Mucosa of rectum (tissue), 2 donors: ENCODE results near the gene MSMB.
"Not testable (repeated sequence)": the region's sequence is repeated elsewhere in the genome, so short reads cannot be mapped to it uniquely, and the experiment has no call there.

Experiments used
- H3K27ac ChIP-seq, 2 donors: one replicate each; pipeline ENCODE4 v1.7.0; 2013; ENCODE audit warnings: inconsistent platforms in 2 of 2, low read depth in 2 of 2, low read length in 2 of 2
- H3K27me3 ChIP-seq, 2 donors: one replicate each; pipeline ENCODE4 v1.7.0; 2013; ENCODE audit warnings: low read length in 2 of 2; ENCODE audit not compliant: control insufficient read depth in 2 of 2, insufficient read depth in 2 of 2
- H3K36me3 ChIP-seq, 2 donors: one replicate each; pipeline ENCODE4 v1.7.0; 2013; ENCODE audit warnings: low read length in 2 of 2; ENCODE audit not compliant: control insufficient read depth in 2 of 2, insufficient read depth in 2 of 2
- H3K4me1 ChIP-seq, 2 donors: one replicate each; pipeline ENCODE4 v1.7.0; 2013; ENCODE audit warnings: low read length in 2 of 2, mild to moderate bottlenecking in 1 of 2; ENCODE audit not compliant: control insufficient read depth in 2 of 2, insufficient read depth in 2 of 2
- H3K4me3 ChIP-seq, 2 donors: one replicate each; pipeline ENCODE4 v1.7.0; 2013; ENCODE audit warnings: low read length in 2 of 2
- H3K9ac ChIP-seq, 2 donors: one replicate each; pipeline ENCODE4 v1.7.0; 2013; ENCODE audit warnings: low read length in 2 of 2, low read depth in 1 of 2, mild to moderate bottlenecking in 1 of 2
- H3K9me3 ChIP-seq, 2 donors: one replicate each; pipeline ENCODE4 v1.7.0; 2013; ENCODE audit warnings: low read length in 2 of 2; ENCODE audit not compliant: control insufficient read depth in 2 of 2
- donor health status: healthy.
- donor health status: Normal muscosa, but diverticular disease.

The MSMB gene

DNA sequence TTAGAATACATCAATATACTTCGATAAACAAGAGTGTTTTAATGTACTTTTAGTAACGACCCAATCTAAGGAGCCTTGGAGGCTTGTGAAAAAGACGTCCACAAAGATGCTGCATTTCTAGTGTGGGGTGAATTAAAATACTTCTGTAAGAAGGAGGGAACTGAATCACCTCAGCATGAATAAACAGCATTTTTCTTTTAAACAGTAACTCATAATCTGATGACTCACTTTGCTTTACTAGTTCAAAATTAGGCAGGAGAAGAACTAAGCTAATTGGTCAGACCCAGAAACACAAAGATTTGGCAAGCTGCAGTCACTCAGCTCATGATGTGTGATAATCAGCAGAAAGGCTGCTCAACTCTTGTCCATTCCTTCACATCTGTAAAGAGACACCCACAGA lies 39.9 kb downstream of the MSMB start:
- peaks cover 85 to 92% of the 10 kb centered on the region in 2 donors for H3K36me3 ChIP-seq
- no peak overlapping the region for H3K4me3 ChIP-seq
- no peaks in the 10 kb centered on the region for H3K27me3 ChIP-seq
- H3K9ac ChIP-seq, result no peak overlapping the region
- no peaks in the 10 kb centered on the region for H3K9me3 ChIP-seq
- H3K27ac ChIP-seq, result no peak overlapping the region
- no peaks in the 10 kb centered on the region for H3K4me1 ChIP-seq

- Histone ChIP-seq H3K27ac (no peak overlapping the region), H3K27me3 (no peaks in the 10 kb centered on the region), H3K36me3 (peaks cover 77 to 91% of the 10 kb centered on the region in 2 donors), H3K4me1 (no peaks in the 10 kb centered on the region), H3K4me3 (no peak overlapping the region), H3K9ac (no peak overlapping the region), H3K9me3 (no peaks in the 10 kb centered on the region)
These were observed 40.7 kb downstream of the MSMB start for GRCh38 chr10:46005383-46005782.

DNA sequence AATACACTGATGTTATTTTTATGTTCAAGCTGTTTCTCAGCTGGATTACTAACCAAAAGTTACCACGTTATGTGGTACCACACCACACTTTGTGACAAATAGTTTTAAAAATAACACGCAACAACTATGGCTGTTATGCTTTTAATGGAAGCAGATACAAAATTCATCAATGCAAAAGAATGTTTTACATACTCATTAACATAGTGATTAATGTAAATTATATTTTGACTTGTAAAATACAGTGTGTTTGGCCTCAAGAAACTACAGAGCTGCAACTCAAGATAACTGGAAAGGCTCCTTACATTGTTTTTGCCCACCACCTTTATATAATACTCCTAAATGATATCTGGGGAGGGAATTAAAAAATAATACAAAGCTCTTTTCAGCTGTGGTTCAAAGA lies 41.1 kb downstream of the MSMB start:
- Histone ChIP-seq H3K27me3 (no peaks in the 10 kb centered on the region), H3K9me3 (no peaks in the 10 kb centered on the region), H3K27ac (no peak overlapping the region), H3K4me3 (no peak overlapping the region), H3K36me3 (peaks cover 73 to 87% of the 10 kb centered on the region in 2 donors), H3K9ac (no peak overlapping the region), H3K4me1 (no peaks in the 10 kb centered on the region)

GRCh38 chr10:46002916-46003693 lies 43.0 kb downstream of the MSMB start:
- Histone ChIP-seq H3K9me3 (no peaks in the 10 kb centered on the region), H3K4me3 (no peak overlapping the region), H3K9ac (no peak overlapping the region), H3K4me1 (no peaks in the 10 kb centered on the region), H3K27ac (no peak overlapping the region), H3K27me3 (no peaks in the 10 kb centered on the region), H3K36me3 (peaks cover 58 to 77% of the 10 kb centered on the region in 2 donors)

DNA sequence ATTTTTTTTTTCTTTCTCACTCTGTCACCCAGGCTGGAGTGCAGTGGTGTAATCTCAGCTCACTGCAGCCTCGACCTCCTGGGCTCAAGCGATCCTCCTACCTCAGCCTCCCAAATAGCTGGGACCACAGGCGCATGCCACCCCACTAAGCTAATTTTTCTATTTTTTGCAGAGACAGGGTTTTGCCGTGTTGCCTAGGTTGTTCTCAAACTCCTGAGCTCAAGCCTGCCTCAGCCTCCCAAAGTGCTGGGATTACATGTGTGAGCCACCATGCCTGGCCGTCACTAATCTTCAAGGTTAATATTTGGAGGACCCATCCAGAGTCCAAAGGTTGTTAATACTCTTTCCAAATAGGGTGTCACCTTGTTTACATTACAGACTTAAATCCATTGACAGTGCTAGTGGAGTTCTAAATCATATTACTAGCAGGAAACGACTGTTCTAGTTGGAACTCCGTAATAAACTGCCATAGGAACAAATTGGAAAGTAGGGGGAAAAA lies 43.8 kb downstream of the MSMB start:
- H3K4me1 ChIP-seq, H3K9me3 ChIP-seq, H3K4me3 ChIP-seq, H3K9ac ChIP-seq, H3K27me3 ChIP-seq, H3K27ac ChIP-seq: not testable (repeated sequence)
- peaks cover 51 to 74% of the 10 kb centered on the region in 2 donors for H3K36me3 ChIP-seq

GRCh38 chr10:46001187-46001756 lies 44.8 kb downstream of the MSMB start:
- H3K4me1 ChIP-seq, result no peaks in the 10 kb centered on the region
- no peak overlapping the region for H3K27ac ChIP-seq
- no peaks in the 10 kb centered on the region for H3K27me3 ChIP-seq
- no peak overlapping the region for H3K4me3 ChIP-seq
- peaks cover 41 to 65% of the 10 kb centered on the region in 2 donors for H3K36me3 ChIP-seq
- H3K9me3 ChIP-seq, result no peaks in the 10 kb centered on the region
- no peak overlapping the region for H3K9ac ChIP-seq

DNA sequence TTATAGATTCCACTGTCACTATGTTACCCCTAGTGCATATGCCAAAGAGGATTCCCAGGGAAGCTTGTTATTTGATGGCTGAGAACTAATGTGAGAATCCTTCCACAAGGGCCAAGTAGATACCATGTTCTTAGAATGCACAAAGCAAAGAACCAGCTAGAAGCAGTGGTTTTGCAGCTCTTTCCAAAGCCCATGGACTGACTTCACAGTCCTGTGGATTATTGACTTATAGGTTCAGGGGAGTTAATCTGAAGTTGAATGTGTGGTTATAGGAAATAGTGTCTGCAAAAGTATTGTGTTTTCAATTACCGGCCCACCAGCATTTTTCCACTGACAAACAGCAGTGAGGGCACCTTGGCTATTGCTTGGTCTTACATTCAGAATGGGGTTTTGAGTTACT lies 45.5 kb downstream of the MSMB start:
- peaks cover 34 to 58% of the 10 kb centered on the region in 2 donors for H3K36me3 ChIP-seq
- H3K4me1 ChIP-seq, result no peaks in the 10 kb centered on the region
- H3K27me3 ChIP-seq, result no peaks in the 10 kb centered on the region
- no peaks in the 10 kb centered on the region for H3K9me3 ChIP-seq
- no peak overlapping the region for H3K27ac ChIP-seq
- H3K9ac ChIP-seq, result no peak overlapping the region
- no peak overlapping the region for H3K4me3 ChIP-seq

GRCh38 chr10:45999955-46000354 lies 46.1 kb downstream of the MSMB start:
- H3K9ac ChIP-seq, H3K27me3 ChIP-seq, H3K27ac ChIP-seq, H3K4me3 ChIP-seq, H3K4me1 ChIP-seq, H3K9me3 ChIP-seq: not testable (repeated sequence)
- peaks cover 30 to 52% of the 10 kb centered on the region in 2 donors for H3K36me3 ChIP-seq

- no peak overlapping the region for H3K9ac ChIP-seq
- no peak overlapping the region for H3K27ac ChIP-seq
- peaks cover 17 to 42% of the 10 kb centered on the region in 2 donors for H3K36me3 ChIP-seq
- H3K27me3 ChIP-seq, result no peaks in the 10 kb centered on the region
- H3K9me3 ChIP-seq, result no peaks in the 10 kb centered on the region
- H3K4me1 ChIP-seq, result no peaks in the 10 kb centered on the region
- no peak overlapping the region for H3K4me3 ChIP-seq
These were observed 47.9 kb downstream of the MSMB start for GRCh38 chr10:45997994-45998763.

- H3K36me3 ChIP-seq, result peaks cover 12 to 38% of the 10 kb centered on the region in 2 donors
- no peaks in the 10 kb centered on the region for H3K4me1 ChIP-seq
- no peaks in the 10 kb centered on the region for H3K27me3 ChIP-seq
- H3K9ac ChIP-seq, result no peak overlapping the region
- no peak overlapping the region for H3K27ac ChIP-seq
- no peak overlapping the region for H3K4me3 ChIP-seq
- no peaks in the 10 kb centered on the region for H3K9me3 ChIP-seq
These were observed 48.5 kb downstream of the MSMB start for GRCh38 chr10:45997557-45997956.
